ENCODE data around the gene PODN. TPM values are rescaled to one million over a fixed set of nuclear protein-coding genes. Genes with fewer than 3 reads are reported as not detected.

PODN gene
- total RNA-seq, 1 donor from 2014 or later = 0.53 TPM

DNA sequence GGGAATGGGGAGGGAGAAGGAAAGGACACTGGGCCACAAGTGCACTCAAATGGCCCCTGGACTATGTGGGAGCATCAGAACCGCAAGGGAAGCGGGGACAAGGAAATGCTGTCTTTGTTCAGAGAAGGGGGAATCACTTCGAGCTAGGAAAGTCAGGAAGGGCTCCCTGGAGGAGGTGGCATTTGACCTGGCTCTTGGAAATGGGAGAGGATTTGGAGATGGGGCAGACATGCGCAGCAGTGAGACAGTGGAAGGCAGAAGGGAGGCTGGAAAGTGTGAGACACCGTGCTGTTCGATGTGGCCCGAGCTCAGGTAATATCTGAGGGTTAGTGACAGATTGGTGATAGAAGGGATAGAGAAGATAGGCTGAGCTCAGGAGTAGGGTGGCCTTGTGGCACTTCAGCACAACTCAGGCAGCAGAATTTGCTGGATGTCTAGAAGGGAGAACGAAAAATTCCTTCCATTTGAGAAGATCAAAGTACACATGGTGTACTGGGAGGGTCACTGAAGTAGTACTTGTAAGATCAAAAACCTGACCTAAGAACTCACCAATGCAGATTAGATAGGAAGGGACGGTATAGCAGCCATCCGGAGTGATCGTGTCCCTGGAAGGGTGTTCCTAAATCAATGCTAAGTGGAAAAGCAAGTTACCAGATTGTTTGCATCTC is 55.1 kb downstream of the PODN start:
- Histone ChIP-seq H3K4me3 (ENCODE audit: low read depth, low read length) (no peak overlapping the region), H3K27me3 (ENCODE audit: control insufficient read depth, insufficient read depth, low read length) (no peaks in the 10 kb centered on the region), H3K36me3 (ENCODE audit: control insufficient read depth, insufficient read depth, low read length) (no peaks in the 10 kb centered on the region)
- TF ChIP-seq, protein P1, sequence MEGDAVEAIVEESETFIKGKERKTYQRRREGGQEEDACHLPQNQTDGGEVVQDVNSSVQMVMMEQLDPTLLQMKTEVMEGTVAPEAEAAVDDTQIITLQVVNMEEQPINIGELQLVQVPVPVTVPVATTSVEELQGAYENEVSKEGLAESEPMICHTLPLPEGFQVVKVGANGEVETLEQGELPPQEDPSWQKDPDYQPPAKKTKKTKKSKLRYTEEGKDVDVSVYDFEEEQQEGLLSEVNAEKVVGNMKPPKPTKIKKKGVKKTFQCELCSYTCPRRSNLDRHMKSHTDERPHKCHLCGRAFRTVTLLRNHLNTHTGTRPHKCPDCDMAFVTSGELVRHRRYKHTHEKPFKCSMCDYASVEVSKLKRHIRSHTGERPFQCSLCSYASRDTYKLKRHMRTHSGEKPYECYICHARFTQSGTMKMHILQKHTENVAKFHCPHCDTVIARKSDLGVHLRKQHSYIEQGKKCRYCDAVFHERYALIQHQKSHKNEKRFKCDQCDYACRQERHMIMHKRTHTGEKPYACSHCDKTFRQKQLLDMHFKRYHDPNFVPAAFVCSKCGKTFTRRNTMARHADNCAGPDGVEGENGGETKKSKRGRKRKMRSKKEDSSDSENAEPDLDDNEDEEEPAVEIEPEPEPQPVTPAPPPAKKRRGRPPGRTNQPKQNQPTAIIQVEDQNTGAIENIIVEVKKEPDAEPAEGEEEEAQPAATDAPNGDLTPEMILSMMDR (IDR thresholded peaks at IDR 0.05; ENCODE audit: insufficient read depth, low read length, severe bottlenecking) = no peak
- DNase-seq (ENCODE audit: low read depth) (no peak), FAIRE-seq (peak; percentile 52)

DNA sequence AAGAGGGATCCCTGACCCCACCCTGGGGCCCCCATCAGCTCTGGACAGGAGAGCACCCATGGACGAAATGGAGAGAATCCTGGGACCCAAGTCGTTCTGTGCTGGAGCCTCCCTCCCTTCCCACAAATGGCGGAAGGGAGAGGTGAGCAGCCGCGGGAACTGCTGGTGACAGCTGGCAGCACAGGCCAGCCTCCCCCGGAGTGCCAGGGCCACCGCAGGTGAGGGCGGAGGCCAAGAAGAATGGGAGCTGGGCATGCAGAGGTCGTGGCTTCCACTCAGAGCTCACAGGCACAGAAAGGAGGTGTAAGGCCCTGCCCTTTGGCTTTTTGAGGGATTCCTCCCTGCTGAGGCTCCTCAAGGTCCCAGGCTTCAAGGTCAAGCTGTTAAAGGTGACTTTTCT is 55.8 kb downstream of the PODN start:
- no peak overlapping the region for H3K4me3 ChIP-seq (ENCODE audit: low read depth, low read length)
- no peak for DNase-seq (ENCODE audit: low read depth)
- no peak for FAIRE-seq
- TF ChIP-seq, protein P1 (IDR thresholded peaks at IDR 0.05; ENCODE audit: insufficient read depth, low read length, severe bottlenecking) = no peak
- no peaks in the 10 kb centered on the region for H3K27me3 ChIP-seq (ENCODE audit: control insufficient read depth, insufficient read depth, low read length)
- H3K36me3 ChIP-seq (ENCODE audit: control insufficient read depth, insufficient read depth, low read length) = no peaks in the 10 kb centered on the region

DNA sequence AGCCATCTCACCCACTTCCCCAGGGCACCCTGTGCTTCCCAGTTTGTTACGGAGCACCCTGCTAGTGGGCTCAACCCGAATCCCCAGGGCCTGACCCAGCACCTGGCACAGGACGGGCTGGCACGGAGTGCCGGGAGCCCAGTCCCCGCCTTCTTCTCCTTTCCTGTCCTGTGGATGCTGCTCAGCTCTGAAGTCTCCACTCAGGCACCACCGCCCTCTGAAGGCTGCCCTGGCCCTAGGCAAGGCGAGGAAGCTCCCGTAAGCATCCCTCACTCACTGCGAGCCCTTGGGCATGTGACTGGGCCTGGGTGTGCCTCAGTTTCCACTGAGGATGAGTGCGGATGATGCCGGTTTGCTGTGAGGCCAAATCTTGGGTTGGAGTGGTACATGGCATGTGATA is 58.6 kb downstream of the PODN start:
- Histone ChIP-seq H3K27me3 (ENCODE audit: control insufficient read depth, insufficient read depth, low read length) (peaks cover 3% of the 10 kb centered on the region), H3K4me3 (ENCODE audit: low read depth, low read length) (no peak overlapping the region), H3K36me3 (ENCODE audit: control insufficient read depth, insufficient read depth, low read length) (no peaks in the 10 kb centered on the region)
- TF ChIP-seq, protein P1 (IDR thresholded peaks at IDR 0.05; ENCODE audit: insufficient read depth, low read length, severe bottlenecking) = no peak
- no peak for FAIRE-seq
- no peak for DNase-seq (ENCODE audit: low read depth)

DNA sequence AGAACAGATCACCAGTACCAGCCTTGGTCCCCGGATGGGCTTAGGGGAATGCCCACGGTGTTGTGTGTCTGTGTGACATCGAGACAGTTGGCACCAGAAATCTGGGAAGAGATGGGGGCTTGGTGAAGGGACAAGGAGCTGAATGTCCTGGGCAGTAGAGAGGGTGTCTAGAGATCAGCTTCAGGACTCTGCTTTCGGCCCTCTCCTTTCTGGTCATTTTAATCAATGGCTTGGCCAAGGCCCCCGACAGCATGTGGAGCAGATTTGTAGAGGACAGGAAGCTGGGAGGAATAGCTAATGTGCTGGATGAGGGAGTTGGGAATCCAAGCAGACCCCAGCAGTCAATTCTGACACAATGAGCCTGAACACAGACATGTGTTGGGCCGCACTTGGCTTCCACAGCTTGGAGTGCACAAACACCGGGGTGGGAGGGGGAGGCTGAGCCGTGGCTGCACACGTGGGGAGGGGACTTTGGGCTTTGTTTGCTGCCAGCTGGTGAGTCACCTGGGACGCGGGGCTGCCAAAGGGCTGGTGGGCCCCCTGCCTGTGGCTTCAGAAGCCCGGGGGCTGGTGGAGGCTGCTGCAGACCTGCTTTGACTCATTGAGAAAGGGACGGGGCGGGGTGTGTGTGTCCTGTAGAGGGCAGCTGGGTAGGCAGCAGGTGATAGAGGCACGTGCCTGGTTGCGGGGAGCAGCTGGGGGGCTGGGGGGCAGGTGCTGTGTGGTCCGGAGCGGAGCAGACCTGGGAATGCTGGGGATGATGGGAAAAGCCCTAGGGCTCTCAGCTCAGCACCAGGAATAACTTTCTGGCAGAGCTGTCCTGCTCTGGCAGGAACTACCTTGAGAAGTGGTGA is 59.5 kb downstream of the PODN start:
- Histone ChIP-seq H3K27me3 (ENCODE audit: control insufficient read depth, insufficient read depth, low read length) (peaks cover 3% of the 10 kb centered on the region), H3K36me3 (ENCODE audit: control insufficient read depth, insufficient read depth, low read length) (no peaks in the 10 kb centered on the region), H3K4me3 (ENCODE audit: low read depth, low read length) (no peak overlapping the region)
- FAIRE-seq = no peak
- TF ChIP-seq, protein P1 (IDR thresholded peaks at IDR 0.05; ENCODE audit: insufficient read depth, low read length, severe bottlenecking) = no peak
- DNase-seq (ENCODE audit: low read depth) = no peak

DNA sequence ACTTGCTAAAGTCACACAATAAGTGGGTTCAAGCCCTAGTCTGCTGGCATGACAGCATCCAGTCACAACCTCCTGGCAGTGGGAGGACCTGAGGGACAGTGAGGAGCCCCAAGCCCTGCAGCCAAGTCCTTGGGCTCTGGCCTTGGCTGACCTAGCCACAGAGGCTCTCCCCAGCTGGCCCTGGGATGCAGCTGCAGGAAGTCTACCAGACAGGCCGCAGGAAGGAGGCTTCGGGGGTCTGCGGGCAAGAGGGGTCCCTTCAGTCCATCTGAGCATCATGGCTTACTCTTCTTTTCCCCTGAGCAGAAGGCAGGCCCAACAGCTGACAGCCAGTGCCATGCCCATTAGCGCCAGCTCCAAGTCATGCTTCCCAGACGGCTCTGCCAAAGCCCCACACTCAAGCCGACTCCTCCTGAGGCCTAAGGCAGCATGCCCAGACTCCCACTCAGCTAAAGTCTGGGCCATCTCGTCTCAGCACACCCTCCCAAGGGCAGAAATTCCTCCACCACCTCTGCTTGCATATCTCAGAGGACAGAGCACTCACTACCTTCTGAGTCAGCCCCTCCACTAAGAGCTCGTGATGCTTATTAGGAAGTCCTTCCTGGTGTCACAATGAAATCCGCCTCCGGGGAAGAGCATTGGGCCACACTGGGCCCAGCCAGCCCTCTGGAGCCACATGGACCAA is 60.3 kb downstream of the PODN start:
- peak; percentile 31 for DNase-seq (ENCODE audit: low read depth)

More for the DNA sequence above, 60.3 kb downstream of the PODN start:
- FAIRE-seq = no peak
- TF ChIP-seq, protein P1 (IDR thresholded peaks at IDR 0.05; ENCODE audit: insufficient read depth, low read length, severe bottlenecking) = no peak
- Histone ChIP-seq H3K27me3 (ENCODE audit: control insufficient read depth, insufficient read depth, low read length) (peaks cover 3% of the 10 kb centered on the region), H3K4me3 (ENCODE audit: low read depth, low read length) (no peak overlapping the region), H3K36me3 (ENCODE audit: control insufficient read depth, insufficient read depth, low read length) (no peaks in the 10 kb centered on the region)
